GM12892 (cell line): Measurements from ENCODE around the gene DAPK1.

ENCODE experiments used
- POLR2A ChIP-seq: IDR thresholded peaks from 2 replicates; pipeline ENCODE4 v1.6.1; 2011; ENCODE audit warnings: low read depth, low read length, control low read depth
- TAF1 ChIP-seq: IDR thresholded peaks from 2 replicates; pipeline ENCODE4 v1.6.1; 2011; ENCODE audit warnings: low read depth, mild to moderate bottlenecking, control low read depth, low read length, borderline replicate concordance

DNA sequence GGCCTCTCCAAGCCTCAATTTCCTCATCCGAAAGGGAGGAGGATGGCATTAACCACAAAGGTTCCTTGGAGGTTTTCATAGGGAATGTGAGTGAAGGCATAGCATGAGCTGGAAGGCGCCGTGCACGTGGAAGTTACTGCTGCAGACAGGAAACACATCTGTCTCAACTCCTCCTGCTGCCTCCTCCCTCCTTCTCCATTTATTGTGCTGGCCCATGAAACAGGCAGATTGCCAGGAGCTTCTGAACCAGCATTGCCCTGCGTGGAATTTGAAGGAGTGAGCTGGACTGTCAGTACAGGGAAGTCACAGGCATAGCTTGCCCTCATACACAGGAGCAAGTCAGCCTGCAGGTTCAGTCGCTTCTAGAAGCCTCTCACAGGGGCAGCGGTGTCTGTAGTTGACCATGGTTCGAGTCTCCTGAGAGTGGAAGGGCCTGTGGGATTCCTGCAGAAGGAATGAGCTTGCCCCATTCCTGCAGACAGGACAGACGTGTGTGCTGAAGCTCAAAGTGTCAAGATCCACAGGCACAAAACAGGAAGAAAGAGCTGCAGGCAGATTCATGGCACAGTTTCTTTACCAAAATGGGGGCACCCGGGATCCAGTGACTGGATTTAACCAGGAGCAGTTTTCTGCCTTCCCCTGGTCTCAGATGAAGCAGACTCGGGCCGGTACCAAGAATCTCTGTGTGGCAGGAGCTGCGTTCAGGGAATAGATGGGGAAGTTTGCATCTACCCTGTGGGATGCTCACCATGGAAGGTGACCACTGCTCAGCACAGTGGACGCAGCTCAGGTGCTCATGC, 179.5 kb downstream of the DAPK1 start:
- TF ChIP-seq POLR2A (no peak), TAF1 (no peak)
